Stimulated activated CD8-positive, alpha-beta memory T cell treated with anti-CD3 and anti-CD28 coated beads, Interleukin-2, amount 100 ng/mL, for 48 hours (primary cell): ENCODE results near the gene KRT15.

ENCODE experiments used
- DNase-seq, 2 donors: peaks; one replicate each; pipeline ENCODE4 v3.0.0-alpha.2; 2020; ENCODE audit warnings: low read depth in 2 of 2

KRT15 gene

GRCh38 chr17:41518789-41519449 is at the start of gene KRT15:
TSS of gene KRT15 (minus strand) at chr17:41518890. CDS start at chr17:41518827, 63 bp downstream.
- no peak for DNase-seq

DNA sequence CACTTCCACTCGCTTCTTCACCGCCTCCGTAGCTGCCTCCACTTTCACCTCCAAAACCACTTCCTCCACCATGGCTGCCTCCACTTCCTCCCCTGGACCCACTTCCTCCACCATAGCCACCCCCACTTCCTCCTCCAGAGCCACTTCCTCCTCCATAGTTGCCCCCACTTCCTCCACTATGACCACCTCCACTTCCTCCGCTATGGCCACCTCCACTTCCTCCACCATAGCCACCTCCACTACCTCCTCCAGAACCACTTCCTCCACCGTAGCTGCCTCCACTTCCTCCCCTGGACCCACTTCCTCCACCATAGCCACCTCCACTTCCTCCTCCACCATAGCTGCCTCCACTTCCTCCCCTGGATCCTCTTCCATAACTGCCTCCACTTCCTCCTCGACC is 48.6 kb upstream of the KRT15 start:
- no peak for DNase-seq

DNA sequence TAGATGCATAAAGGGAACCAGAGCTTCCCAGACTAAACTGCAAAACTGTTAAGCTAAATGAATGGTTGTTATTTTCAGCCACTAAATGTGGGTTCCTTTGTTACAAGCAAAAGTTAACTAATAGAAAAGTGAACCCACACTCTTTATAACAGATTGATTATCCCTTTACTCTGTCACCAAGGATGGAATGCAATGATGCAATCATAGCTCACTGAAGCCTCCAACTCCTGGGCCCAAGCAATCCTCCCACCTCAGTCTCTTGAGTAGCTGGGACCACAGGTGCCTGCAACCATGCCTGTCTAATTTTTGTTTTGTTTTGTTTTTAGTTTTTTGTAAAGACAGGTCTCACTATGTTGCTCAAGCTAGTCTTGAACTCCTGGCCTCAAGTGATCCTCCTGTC is 46.6 kb upstream of the KRT15 start:
- no peak for DNase-seq

GRCh38 chr17:41563607-41564170 is 45.0 kb upstream of the KRT15 start:
- DNase-seq = no peak

DNA sequence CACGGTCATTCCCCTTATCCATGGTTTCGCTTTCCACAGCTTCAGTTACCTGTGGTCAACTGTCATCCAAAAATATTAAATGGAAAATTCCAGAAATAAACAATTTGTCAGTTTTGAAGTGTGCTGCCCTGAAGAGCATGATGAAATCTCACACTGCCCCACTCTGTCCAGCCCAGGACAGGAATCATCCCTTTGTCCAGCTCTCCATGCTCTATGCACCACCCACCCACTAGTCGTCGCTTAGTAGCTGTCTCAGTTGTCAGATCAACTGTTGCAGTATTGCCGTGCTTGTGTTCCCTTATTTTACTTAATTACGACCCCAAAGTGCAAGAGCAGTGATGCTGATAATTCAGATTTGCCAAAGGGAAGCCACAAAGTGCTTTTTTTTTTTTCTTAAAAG is 42.9 kb upstream of the KRT15 start:
- DNase-seq = no peak

GRCh38 chr17:41559548-41559947 is 40.9 kb upstream of the KRT15 start:
- DNase-seq = no peak

DNA sequence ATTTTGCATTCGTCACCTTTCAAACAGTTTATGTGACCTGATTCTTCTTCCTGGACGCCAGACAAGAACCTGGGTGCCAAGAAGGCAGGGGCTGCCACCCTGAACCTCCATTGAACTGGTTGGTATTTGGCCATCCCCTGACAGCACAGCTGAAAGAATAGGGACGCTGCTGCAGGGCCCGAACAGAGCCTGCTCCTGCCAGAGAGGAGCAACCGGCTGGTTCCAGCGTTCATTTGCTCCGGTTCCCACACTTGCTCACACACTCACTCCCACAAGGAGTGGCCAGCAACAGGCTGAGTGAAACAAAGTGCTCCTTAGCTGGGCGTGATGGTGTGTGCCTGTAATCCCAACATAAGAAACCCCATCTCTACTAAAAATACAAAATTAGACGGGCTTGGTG is 38.2 kb upstream of the KRT15 start:
- DNase-seq = no peak

DNA sequence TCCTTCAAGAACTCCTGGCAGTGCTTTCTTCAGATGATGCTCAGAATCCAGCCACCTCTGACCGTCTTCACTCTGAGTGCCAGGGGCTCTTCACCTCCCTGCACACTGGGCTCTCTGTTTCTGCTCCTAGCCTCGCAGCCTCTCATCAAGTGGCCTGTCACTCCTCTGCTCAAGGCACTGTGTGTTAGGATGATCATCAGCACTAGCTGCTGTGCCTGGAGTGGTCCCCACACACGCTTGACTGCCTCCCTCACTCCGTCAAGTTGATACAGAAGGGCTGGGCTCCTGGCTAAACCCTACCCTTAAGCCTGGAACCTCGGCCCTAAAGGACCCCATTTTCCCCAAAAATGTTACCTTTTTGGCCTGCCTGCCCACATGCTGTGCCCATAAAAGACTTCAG is 37.6 kb upstream of the KRT15 start:
- no peak for DNase-seq

DNA sequence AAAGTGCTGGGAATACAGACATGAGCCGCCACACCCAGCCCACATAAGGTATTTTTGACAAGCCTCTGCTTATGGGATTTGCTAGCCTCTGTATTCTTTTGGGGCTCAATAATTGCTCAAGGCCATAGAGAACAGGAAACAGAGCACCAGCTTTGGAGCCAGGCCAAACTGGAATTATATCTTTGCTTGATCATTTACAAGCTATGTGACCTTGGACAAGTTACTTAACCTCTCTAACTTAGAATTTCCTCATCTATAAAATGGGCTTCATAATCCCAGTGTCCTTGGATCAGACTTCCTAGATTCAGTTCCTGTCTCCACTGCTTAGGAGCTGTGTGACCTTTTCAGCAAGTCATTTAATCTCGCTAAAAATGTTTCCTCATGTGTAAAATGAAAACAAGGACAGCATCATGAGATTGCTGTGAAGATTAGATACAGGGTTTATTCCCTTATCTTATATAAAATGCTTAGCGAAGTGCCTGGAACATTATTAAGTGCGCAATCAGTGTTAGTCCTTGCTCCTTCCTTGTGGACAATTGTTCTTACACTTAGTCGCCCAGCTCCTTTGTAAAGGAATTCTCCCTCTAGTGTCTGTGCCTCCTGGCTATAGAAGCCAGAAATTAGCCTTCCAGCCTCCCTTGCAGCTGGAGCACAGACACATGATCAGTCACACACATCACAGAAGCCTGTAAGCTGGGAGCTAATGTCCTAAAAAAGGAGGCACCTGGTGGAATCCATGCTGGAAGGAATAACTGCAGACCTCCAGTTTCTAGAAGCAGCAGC is 36.6 kb upstream of the KRT15 start:
- DNase-seq = no peak

DNA sequence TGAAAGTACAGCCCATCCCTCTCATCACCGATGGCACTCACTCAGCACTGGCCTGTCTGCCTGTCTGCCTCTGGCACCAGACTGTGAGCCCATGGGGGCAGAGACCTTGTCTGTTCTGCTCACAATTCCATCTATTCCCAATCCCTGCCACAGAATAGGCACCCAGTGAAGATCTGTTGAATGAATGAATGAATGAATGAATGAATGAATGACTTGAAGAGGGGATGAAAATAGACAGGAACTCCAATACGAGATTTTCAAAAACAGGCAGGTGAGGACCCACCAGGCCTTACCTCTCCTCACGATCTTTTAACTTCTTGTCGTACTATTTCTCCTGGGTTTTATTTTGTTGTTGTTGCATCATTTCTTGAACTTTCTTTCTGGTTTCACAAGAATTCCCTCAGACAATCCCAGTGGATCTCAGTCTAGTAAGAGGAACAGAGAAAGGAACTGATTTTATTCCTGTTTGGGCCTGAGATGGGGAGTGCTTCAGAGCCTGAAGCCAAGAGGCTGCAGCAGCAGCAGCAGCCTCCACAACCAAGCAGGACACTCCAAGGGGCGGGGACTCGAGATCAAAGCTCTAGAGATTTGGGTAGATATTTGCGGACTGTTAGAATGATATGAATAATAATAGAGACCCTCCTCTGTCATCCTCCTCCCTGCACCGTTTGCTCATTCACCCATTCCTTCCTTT is 35.4 kb upstream of the KRT15 start:
- no peak for DNase-seq

- DNase-seq = no peak
These were observed 34.5 kb upstream of the KRT15 start for GRCh38 chr17:41553176-41553575.

DNA sequence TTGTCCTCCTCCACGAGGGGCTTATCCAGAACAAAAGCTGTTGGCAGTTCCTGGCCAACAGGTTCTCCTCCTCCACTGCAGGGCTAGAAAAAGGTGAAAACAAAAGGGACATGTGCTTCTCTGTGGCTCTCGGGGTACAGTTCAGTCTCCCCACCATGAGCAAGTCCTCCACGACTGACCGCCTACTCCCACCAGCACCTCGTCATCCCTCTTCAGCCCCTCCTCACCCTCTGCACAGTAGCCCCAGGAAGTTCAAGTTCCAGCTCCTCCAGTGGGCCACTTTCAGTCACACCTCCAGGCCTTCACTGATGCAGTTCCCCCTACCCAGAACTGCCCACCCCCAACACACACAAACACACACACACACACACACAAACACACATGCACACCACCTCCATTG is 33.8 kb upstream of the KRT15 start:
- no peak for DNase-seq

- no peak for DNase-seq
These were observed 32.7 kb upstream of the KRT15 start for GRCh38 chr17:41551365-41551764.

GRCh38 chr17:41549596-41550039 is 30.9 kb upstream of the KRT15 start:
- no peak for DNase-seq

GRCh38 chr17:41548844-41549595 is 30.3 kb upstream of the KRT15 start:
- DNase-seq = peak; percentile 67 to 82

GRCh38 chr17:41547921-41548843 is 29.5 kb upstream of the KRT15 start:
- DNase-seq = peak; percentile 60 to 76

GRCh38 chr17:41547378-41547841 is 28.7 kb upstream of the KRT15 start:
- DNase-seq = no peak

GRCh38 chr17:41546819-41547218 is 28.1 kb upstream of the KRT15 start:
- no peak for DNase-seq

GRCh38 chr17:41545829-41546410 is 27.2 kb upstream of the KRT15 start:
- no peak for DNase-seq

- DNase-seq = no peak
These were observed 26.2 kb upstream of the KRT15 start for GRCh38 chr17:41544935-41545334.
